ENCODE results near the gene DZIP1L.

DZIP1L gene

GRCh38 chr3:138132239-138132638 is 16.8 kb upstream of the DZIP1L start, which contains the start of gene A4GNT:
Gene A4GNT (minus strand): TSS chr3:138132390. CDS start chr3:138131256, 1,134 bp downstream.
- no peaks in the 10 kb centered on the region for H3K36me3 ChIP-seq
- H3K4me3 ChIP-seq (ENCODE audit: low read depth, low read length) = no peak within 1 kb of the TSS
- DNase-seq = no peak
- no peaks in the 10 kb centered on the region for H3K9me3 ChIP-seq
- no peaks in the 10 kb centered on the region for H3K4me1 ChIP-seq
- TF ChIP-seq CTCF (IDR thresholded peaks at IDR 0.05; ENCODE audit: low read depth, low read length) = no peak
- no peaks in the 10 kb centered on the region for H3K27me3 ChIP-seq

GRCh38 chr3:138127636-138128365 is 12.4 kb upstream of the DZIP1L start:
- Histone ChIP-seq H3K27me3 (no peaks in the 10 kb centered on the region), H3K9me3 (no peaks in the 10 kb centered on the region), H3K4me3 (ENCODE audit: low read depth, low read length) (no peak overlapping the region), H3K4me1 (no peaks in the 10 kb centered on the region), H3K36me3 (no peaks in the 10 kb centered on the region)
- no peak for DNase-seq
- no peak for TF ChIP-seq CTCF (IDR thresholded peaks at IDR 0.05; ENCODE audit: low read depth, low read length)

- Histone ChIP-seq H3K4me3 (ENCODE audit: low read depth, low read length) (no peak overlapping the region), H3K9me3 (no peaks in the 10 kb centered on the region), H3K4me1 (no peaks in the 10 kb centered on the region), H3K36me3 (no peaks in the 10 kb centered on the region), H3K27me3 (no peaks in the 10 kb centered on the region)
- no peak for DNase-seq
- TF ChIP-seq CTCF (IDR thresholded peaks at IDR 0.05; ENCODE audit: low read depth, low read length) = no peak
Measured at GRCh38 chr3:138125548-138126221, 10.3 kb upstream of the DZIP1L start.

- no peak for DNase-seq
- H3K4me3 ChIP-seq (ENCODE audit: low read depth, low read length) = no peak overlapping the region
- no peaks in the 10 kb centered on the region for H3K36me3 ChIP-seq
- H3K9me3 ChIP-seq = no peaks in the 10 kb centered on the region
- H3K27me3 ChIP-seq = no peaks in the 10 kb centered on the region
- H3K4me1 ChIP-seq = no peaks in the 10 kb centered on the region
- no peak for TF ChIP-seq CTCF (IDR thresholded peaks at IDR 0.05; ENCODE audit: low read depth, low read length)
Measured at GRCh38 chr3:138124706-138125355, 9.4 kb upstream of the DZIP1L start.

- Histone ChIP-seq H3K4me3 (ENCODE audit: low read depth, low read length) (no peak overlapping the region), H3K4me1 (no peaks in the 10 kb centered on the region), H3K27me3 (no peaks in the 10 kb centered on the region), H3K9me3 (no peaks in the 10 kb centered on the region), H3K36me3 (no peaks in the 10 kb centered on the region)
- no peak for DNase-seq
- TF ChIP-seq CTCF (IDR thresholded peaks at IDR 0.05; ENCODE audit: low read depth, low read length) = no peak
Measured at GRCh38 chr3:138124188-138124587, 8.8 kb upstream of the DZIP1L start.

- Histone ChIP-seq H3K9me3 (no peaks in the 10 kb centered on the region), H3K27me3 (no peaks in the 10 kb centered on the region), H3K4me3 (ENCODE audit: low read depth, low read length) (no peak overlapping the region), H3K4me1 (no peaks in the 10 kb centered on the region), H3K36me3 (no peaks in the 10 kb centered on the region)
- no peak for DNase-seq
- no peak for TF ChIP-seq CTCF (IDR thresholded peaks at IDR 0.05; ENCODE audit: low read depth, low read length)
Measured at GRCh38 chr3:138119423-138119766, 4.0 kb upstream of the DZIP1L start.
